Stomach smooth muscle (tissue), 2 donors: Measurements from ENCODE around the gene TRIP4.
"Not testable (repeated sequence)": the region's sequence is repeated elsewhere in the genome, so short reads cannot be mapped to it uniquely, and the experiment has no call there.

ENCODE experiments used
- H3K27ac ChIP-seq: one replicate; pipeline ENCODE4 v1.7.0; 2013; ENCODE audit warnings: mild to moderate bottlenecking, low read length, inconsistent platforms
- H3K27me3 ChIP-seq, 2 donors: one replicate each; pipeline ENCODE4 v1.7.0; 2013; ENCODE audit warnings: low read length in 2 of 2; ENCODE audit not compliant: insufficient read depth in 2 of 2, control insufficient read depth in 1 of 2
- H3K36me3 ChIP-seq, 2 donors: one replicate each; pipeline ENCODE4 v1.7.0; 2013; ENCODE audit warnings: low read length in 2 of 2; ENCODE audit not compliant: control insufficient read depth in 2 of 2, insufficient read depth in 2 of 2
- H3K4me1 ChIP-seq: one replicate; pipeline ENCODE4 v1.7.0; 2013; ENCODE audit warnings: low read length; ENCODE audit not compliant: control insufficient read depth, insufficient read depth
- H3K4me3 ChIP-seq, 2 donors: one replicate each; pipeline ENCODE4 v1.7.0; 2013; ENCODE audit warnings: low read length in 2 of 2
- H3K9ac ChIP-seq, 2 donors: one replicate each; pipeline ENCODE4 v1.7.0; 2013; ENCODE audit warnings: low read length in 2 of 2, mild to moderate bottlenecking in 1 of 2
- H3K9me3 ChIP-seq, 2 donors: one replicate each; pipeline ENCODE4 v1.7.0; 2013; ENCODE audit warnings: low read length in 2 of 2; ENCODE audit not compliant: control insufficient read depth in 2 of 2
- donor health status: healthy.
- donor health status: Pancreatic carcinoma.

Gene TRIP4

GRCh38 chr15:64383760-64384159, 3.9 kb upstream of the TRIP4 start:
- Histone ChIP-seq H3K36me3 (no peaks in the 10 kb centered on the region), H3K27ac (no peak overlapping the region), H3K9ac (no peak overlapping the region), H3K4me3 (no peak overlapping the region), H3K4me1 (peaks cover 19% of the 10 kb centered on the region), H3K27me3 (no peaks in the 10 kb centered on the region), H3K9me3 (no peaks in the 10 kb centered on the region)

- Histone ChIP-seq H3K4me3 (no peak overlapping the region), H3K9ac (no peak overlapping the region), H3K27ac (no peak overlapping the region), H3K27me3 (no peaks in the 10 kb centered on the region), H3K36me3 (no peaks in the 10 kb centered on the region), H3K9me3 (no peaks in the 10 kb centered on the region), H3K4me1 (peaks cover 17% of the 10 kb centered on the region)
Measured at GRCh38 chr15:64386291-64386690, 1.3 kb upstream of the TRIP4 start.

- no peaks in the 10 kb centered on the region for H3K27me3 ChIP-seq
- no peak overlapping the region for H3K27ac ChIP-seq
- no peak overlapping the region for H3K9ac ChIP-seq
- peak overlapping the region; percentile 83 to 98 for H3K4me3 ChIP-seq
- peaks cover 0 to 3% of the 10 kb centered on the region in 2 donors for H3K36me3 ChIP-seq
- no peaks in the 10 kb centered on the region for H3K9me3 ChIP-seq
- peaks cover 15% of the 10 kb centered on the region for H3K4me1 ChIP-seq
Measured at GRCh38 chr15:64389036-64389435, 1.4 kb downstream of the TRIP4 start.

- not testable (repeated sequence) for H3K9ac ChIP-seq, H3K27me3 ChIP-seq, H3K4me3 ChIP-seq, H3K9me3 ChIP-seq, H3K27ac ChIP-seq
- Histone ChIP-seq H3K4me1 (peaks cover 12% of the 10 kb centered on the region), H3K36me3 (peaks cover 19 to 23% of the 10 kb centered on the region in 2 donors)
Measured at GRCh38 chr15:64392471-64392870, 4.8 kb downstream of the TRIP4 start.

GRCh38 chr15:64396789-64397188, 9.2 kb downstream of the TRIP4 start:
- Histone ChIP-seq H3K4me3 (no peak overlapping the region), H3K4me1 (no peaks in the 10 kb centered on the region), H3K9ac (no peak overlapping the region), H3K36me3 (peaks cover 39 to 44% of the 10 kb centered on the region in 2 donors), H3K9me3 (no peaks in the 10 kb centered on the region), H3K27ac (no peak overlapping the region), H3K27me3 (no peaks in the 10 kb centered on the region)

GRCh38 chr15:64398575-64398974, 10.9 kb downstream of the TRIP4 start:
- Histone ChIP-seq H3K9ac (no peak overlapping the region), H3K36me3 (peaks cover 39 to 44% of the 10 kb centered on the region in 2 donors), H3K27ac (no peak overlapping the region)

GRCh38 chr15:64400583-64400982, 12.9 kb downstream of the TRIP4 start:
- no peaks in the 10 kb centered on the region for H3K9me3 ChIP-seq
- H3K9ac ChIP-seq = no peak overlapping the region
- H3K4me1 ChIP-seq = no peaks in the 10 kb centered on the region
- no peaks in the 10 kb centered on the region for H3K27me3 ChIP-seq
- peaks cover 32 to 46% of the 10 kb centered on the region in 2 donors for H3K36me3 ChIP-seq
- H3K4me3 ChIP-seq = no peak overlapping the region
- no peak overlapping the region for H3K27ac ChIP-seq

More at GRCh38 chr15:64398575-64398974, 10.9 kb downstream of the TRIP4 start:
- H3K27me3 ChIP-seq = no peaks in the 10 kb centered on the region
- no peaks in the 10 kb centered on the region for H3K9me3 ChIP-seq
- H3K4me3 ChIP-seq = no peak overlapping the region
- no peaks in the 10 kb centered on the region for H3K4me1 ChIP-seq

- Histone ChIP-seq H3K4me1 (no peaks in the 10 kb centered on the region), H3K36me3 (peaks cover 19 to 24% of the 10 kb centered on the region in 2 donors), H3K9me3 (no peaks in the 10 kb centered on the region), H3K27me3 (no peaks in the 10 kb centered on the region), H3K27ac (no peak overlapping the region), H3K4me3 (no peak overlapping the region), H3K9ac (no peak overlapping the region)
Measured at GRCh38 chr15:64412216-64412615, 24.6 kb downstream of the TRIP4 start.

- Histone ChIP-seq H3K36me3 (peaks cover 15 to 28% of the 10 kb centered on the region in 2 donors), H3K9ac (no peak overlapping the region), H3K27ac (no peak overlapping the region)
Measured at GRCh38 chr15:64422697-64423096, 35.1 kb downstream of the TRIP4 start.

GRCh38 chr15:64423970-64424369, 36.3 kb downstream of the TRIP4 start:
- no peaks in the 10 kb centered on the region for H3K4me1 ChIP-seq
- no peak overlapping the region for H3K4me3 ChIP-seq
- H3K27ac ChIP-seq = no peak overlapping the region
- no peaks in the 10 kb centered on the region for H3K27me3 ChIP-seq
- no peaks in the 10 kb centered on the region for H3K9me3 ChIP-seq
- H3K36me3 ChIP-seq = peaks cover 14 to 21% of the 10 kb centered on the region in 2 donors
- H3K9ac ChIP-seq = no peak overlapping the region

More at GRCh38 chr15:64422697-64423096, 35.1 kb downstream of the TRIP4 start:
- Histone ChIP-seq H3K4me3 (no peak overlapping the region), H3K27me3 (no peaks in the 10 kb centered on the region), H3K4me1 (no peaks in the 10 kb centered on the region), H3K9me3 (no peaks in the 10 kb centered on the region)

- Histone ChIP-seq H3K4me1 (no peaks in the 10 kb centered on the region), H3K4me3 (no peak overlapping the region), H3K36me3 (peaks cover 14 to 18% of the 10 kb centered on the region in 2 donors), H3K9me3 (no peaks in the 10 kb centered on the region), H3K27ac (no peak overlapping the region), H3K9ac (no peak overlapping the region), H3K27me3 (no peaks in the 10 kb centered on the region)
Measured at GRCh38 chr15:64425221-64425620, 37.6 kb downstream of the TRIP4 start.
